ENCODE data around the gene PLD1.

PLD1 gene

DNA sequence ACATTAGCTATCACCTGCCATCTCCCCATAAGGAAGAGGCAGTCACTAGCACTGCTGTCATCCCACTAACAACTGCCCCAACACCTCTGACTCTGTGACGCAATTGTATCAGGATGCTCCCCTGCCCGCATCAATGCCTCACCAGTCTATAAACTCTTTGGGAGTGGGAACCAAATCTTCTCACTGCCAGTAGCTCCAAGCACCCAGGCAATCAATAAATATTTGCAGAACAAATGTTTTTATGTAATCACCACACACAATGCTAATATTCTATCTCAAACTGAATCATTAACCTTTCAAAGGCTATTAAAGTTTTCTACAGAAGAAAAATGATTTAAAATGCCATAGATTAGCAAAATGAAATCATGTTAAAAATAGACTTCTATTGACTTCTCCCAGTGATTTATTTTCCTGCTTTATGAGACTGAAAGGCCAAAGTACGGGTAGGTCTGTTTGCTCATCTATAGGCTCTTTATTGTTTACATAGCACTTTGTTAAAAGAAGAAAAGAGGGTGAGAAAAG, 131.3 kb downstream of the PLD1 start:
- no peaks in the 10 kb centered on the region for H3K36me3 ChIP-seq (ENCODE audit: insufficient read depth, low read length)

DNA sequence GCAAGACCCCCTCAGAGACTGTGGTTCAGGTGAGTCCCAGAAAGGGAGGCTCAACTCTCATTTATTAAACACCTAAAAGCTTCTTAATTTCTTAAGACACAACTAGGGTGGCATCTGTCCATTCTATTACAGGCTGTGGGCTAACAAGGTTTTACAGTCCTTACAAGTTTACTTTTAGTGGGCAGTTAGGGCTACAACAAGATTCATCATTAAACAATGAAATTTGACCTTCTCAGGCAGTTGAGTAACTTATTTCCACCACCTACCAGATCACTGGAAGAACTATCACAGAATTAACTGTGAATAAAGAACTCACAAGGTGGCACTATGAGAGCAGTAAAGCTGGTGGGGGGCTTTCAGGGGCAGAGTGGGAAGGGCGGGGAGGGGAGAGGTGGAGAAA, 132.6 kb downstream of the PLD1 start:
- Histone ChIP-seq H3K27me3 (ENCODE audit: control insufficient read depth, insufficient read depth, low read length) (no peaks in the 10 kb centered on the region), H3K9me3 (replicated peaks; ENCODE audit: low read length) (no peaks in the 10 kb centered on the region), H3K36me3 (ENCODE audit: insufficient read depth, low read length) (no peaks in the 10 kb centered on the region), H3K9ac (ENCODE audit: low read depth, low read length) (no peak overlapping the region), H3K4me1 (ENCODE audit: control insufficient read depth, insufficient read depth, low read length) (no peaks in the 10 kb centered on the region), H3K4me3 (ENCODE audit: low read length) (no peak overlapping the region), H3K4me2 (ENCODE audit: low read length) (no peak overlapping the region)

More for the DNA sequence above, 131.3 kb downstream of the PLD1 start:
- no peak overlapping the region for H3K9ac ChIP-seq (ENCODE audit: low read depth, low read length)
- H3K4me3 ChIP-seq (ENCODE audit: low read length): no peak overlapping the region
- H3K27me3 ChIP-seq (ENCODE audit: control insufficient read depth, insufficient read depth, low read length): no peaks in the 10 kb centered on the region
- H3K4me2 ChIP-seq (ENCODE audit: low read length): no peak overlapping the region
- H3K9me3 ChIP-seq (replicated peaks; ENCODE audit: low read length): no peaks in the 10 kb centered on the region
- H3K4me1 ChIP-seq (ENCODE audit: control insufficient read depth, insufficient read depth, low read length): no peaks in the 10 kb centered on the region

DNA sequence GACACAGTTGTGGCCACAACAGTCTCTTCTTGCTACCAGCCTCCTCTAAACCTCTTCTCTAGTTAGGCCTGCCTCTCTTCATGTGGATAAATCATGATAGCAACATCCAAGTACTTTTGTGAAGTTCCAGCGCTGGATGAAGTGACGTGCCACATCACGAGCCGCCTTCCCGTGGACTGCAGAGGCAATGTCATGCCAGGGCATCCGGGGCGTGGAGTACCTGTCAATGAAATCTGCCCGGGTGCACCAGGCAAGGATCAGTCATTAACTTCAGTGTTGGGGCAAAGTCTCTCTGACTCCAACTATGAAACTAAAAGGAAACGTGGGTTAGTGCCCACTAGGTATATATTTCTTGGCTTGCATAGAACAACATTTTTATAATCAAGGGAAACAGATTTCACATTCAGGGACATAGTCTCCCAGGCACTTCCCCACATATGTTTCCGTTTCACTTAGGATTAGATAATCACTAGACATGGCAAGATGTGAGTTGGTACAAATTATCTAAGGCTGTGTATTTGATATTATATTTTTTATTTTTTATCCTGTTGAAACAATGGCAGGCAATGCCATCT, 133.6 kb downstream of the PLD1 start:
- Histone ChIP-seq H3K4me2 (ENCODE audit: low read length) (no peak overlapping the region), H3K4me1 (ENCODE audit: control insufficient read depth, insufficient read depth, low read length) (no peaks in the 10 kb centered on the region), H3K9me3 (replicated peaks; ENCODE audit: low read length) (no peaks in the 10 kb centered on the region), H3K36me3 (ENCODE audit: insufficient read depth, low read length) (no peaks in the 10 kb centered on the region), H3K27me3 (ENCODE audit: control insufficient read depth, insufficient read depth, low read length) (no peaks in the 10 kb centered on the region), H3K9ac (ENCODE audit: low read depth, low read length) (no peak overlapping the region), H3K4me3 (ENCODE audit: low read length) (no peak overlapping the region)

DNA sequence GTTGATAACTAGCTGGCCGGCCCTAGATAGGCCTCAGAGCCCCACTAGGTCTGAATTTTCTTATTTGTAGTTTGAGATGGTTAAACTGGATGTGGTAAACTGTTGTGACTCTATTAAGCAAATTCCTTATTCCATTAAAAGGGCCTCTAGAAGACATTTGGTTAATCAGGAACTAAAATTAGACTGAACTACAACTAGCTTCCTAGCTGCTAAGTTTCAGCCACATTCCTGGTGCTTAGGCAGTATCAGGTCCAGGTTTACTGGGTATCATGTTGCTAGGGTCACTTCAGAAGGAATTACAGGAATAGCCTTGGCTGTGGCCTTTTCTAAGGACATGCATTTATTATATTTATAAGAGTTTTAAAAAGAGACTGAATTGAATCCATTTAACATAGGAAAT, 136.3 kb downstream of the PLD1 start:
- Histone ChIP-seq H3K4me1 (ENCODE audit: control insufficient read depth, insufficient read depth, low read length) (no peaks in the 10 kb centered on the region), H3K4me2 (ENCODE audit: low read length) (no peak overlapping the region), H3K27me3 (ENCODE audit: control insufficient read depth, insufficient read depth, low read length) (no peaks in the 10 kb centered on the region), H3K4me3 (ENCODE audit: low read length) (no peak overlapping the region), H3K9ac (ENCODE audit: low read depth, low read length) (no peak overlapping the region), H3K36me3 (ENCODE audit: insufficient read depth, low read length) (no peaks in the 10 kb centered on the region), H3K9me3 (replicated peaks; ENCODE audit: low read length) (no peaks in the 10 kb centered on the region)

DNA sequence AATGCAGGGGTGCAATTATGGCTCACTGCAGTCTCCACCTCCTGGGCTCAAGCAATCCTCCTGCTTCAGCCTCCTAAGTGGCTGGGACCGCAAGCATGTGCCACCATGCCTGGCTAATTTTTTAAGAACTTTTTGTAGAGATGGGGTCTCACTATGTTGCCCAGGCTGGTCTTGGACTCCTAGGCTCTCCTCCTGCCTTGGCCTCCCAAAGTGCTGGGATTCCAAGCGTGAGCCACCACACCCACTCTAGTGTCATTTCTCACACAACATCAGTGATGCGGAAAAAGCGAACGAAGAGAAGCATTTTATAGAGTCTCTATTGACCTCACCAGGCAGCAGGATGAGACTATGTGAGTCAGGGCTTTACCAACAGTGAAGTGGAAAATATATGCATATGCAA, 137.7 kb downstream of the PLD1 start:
- no peak overlapping the region for H3K4me3 ChIP-seq (ENCODE audit: low read length)

DNA sequence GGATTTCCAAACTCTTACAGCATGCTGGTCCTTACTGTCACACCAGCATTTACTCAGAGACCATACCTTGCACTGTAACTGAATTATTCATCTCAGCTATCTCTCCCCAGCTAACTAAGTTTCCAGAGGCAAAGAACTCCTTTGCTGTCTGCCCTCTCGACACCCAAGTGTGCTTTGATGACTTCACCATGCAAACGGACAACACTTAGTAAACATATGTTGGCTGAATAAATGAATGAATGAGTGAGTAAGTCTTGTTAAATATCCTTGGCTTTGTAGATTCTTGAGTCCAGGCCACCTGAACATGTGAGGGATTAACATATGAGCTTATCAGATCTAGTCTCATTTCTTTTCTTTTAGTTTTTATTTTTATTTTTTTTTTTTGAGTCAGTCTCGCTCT, 138.2 kb downstream of the PLD1 start:
- H3K36me3 ChIP-seq (ENCODE audit: insufficient read depth, low read length): no peaks in the 10 kb centered on the region
- H3K9me3 ChIP-seq (replicated peaks; ENCODE audit: low read length): no peaks in the 10 kb centered on the region
- no peaks in the 10 kb centered on the region for H3K4me1 ChIP-seq (ENCODE audit: control insufficient read depth, insufficient read depth, low read length)
- H3K27me3 ChIP-seq (ENCODE audit: control insufficient read depth, insufficient read depth, low read length): no peaks in the 10 kb centered on the region
- no peak overlapping the region for H3K9ac ChIP-seq (ENCODE audit: low read depth, low read length)
- H3K4me2 ChIP-seq (ENCODE audit: low read length): no peak overlapping the region
- H3K4me3 ChIP-seq (ENCODE audit: low read length): no peak overlapping the region

More for the DNA sequence above, 137.7 kb downstream of the PLD1 start:
- no peaks in the 10 kb centered on the region for H3K36me3 ChIP-seq (ENCODE audit: insufficient read depth, low read length)
- no peak overlapping the region for H3K4me2 ChIP-seq (ENCODE audit: low read length)
- H3K4me1 ChIP-seq (ENCODE audit: control insufficient read depth, insufficient read depth, low read length): no peaks in the 10 kb centered on the region
- no peaks in the 10 kb centered on the region for H3K9me3 ChIP-seq (replicated peaks; ENCODE audit: low read length)
- H3K27me3 ChIP-seq (ENCODE audit: control insufficient read depth, insufficient read depth, low read length): no peaks in the 10 kb centered on the region
- no peak overlapping the region for H3K9ac ChIP-seq (ENCODE audit: low read depth, low read length)

DNA sequence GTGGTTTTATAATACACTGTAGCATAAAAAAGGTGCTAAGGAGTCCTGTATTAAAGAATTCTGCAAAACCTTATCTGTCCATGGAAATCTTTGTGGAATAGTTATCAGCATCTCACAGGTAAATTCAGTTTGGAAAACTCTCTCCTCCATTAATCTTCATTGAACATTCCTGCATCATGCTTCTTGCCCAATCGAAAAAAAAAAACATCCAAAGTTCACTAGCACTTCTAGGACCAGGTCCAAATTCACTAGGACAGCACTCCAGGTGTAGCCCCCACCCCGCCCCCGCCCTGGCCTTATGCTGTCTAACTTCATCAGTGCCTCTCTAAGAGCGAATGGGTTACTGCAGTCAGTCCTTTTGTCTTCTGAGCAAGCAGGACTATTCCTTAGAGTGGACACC, 138.6 kb downstream of the PLD1 start:
- H3K36me3 ChIP-seq (ENCODE audit: insufficient read depth, low read length): no peaks in the 10 kb centered on the region
- no peaks in the 10 kb centered on the region for H3K9me3 ChIP-seq (replicated peaks; ENCODE audit: low read length)
- H3K27me3 ChIP-seq (ENCODE audit: control insufficient read depth, insufficient read depth, low read length): no peaks in the 10 kb centered on the region
- no peaks in the 10 kb centered on the region for H3K4me1 ChIP-seq (ENCODE audit: control insufficient read depth, insufficient read depth, low read length)
- H3K4me3 ChIP-seq (ENCODE audit: low read length): no peak overlapping the region
- H3K4me2 ChIP-seq (ENCODE audit: low read length): no peak overlapping the region
- no peak overlapping the region for H3K9ac ChIP-seq (ENCODE audit: low read depth, low read length)

DNA sequence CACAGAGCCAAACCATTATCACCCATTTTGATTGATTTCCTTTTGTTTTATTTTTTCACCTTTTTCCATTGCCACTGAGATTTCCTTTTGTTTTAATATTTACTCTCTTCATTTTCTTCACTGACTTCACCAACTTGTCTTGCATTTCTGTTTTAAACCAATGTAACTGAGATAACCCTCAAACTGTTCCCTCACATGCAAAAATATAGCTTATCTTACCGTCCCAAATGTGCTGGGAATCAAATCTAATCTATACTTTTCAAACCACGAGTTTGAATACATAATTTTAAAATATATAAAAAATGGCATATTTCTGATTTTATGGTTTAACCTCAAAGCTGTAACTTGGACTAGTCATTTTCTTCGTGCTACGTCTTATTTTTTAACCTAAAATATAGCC, 143.8 kb downstream of the PLD1 start:
- Histone ChIP-seq H3K4me3 (ENCODE audit: low read length) (no peak overlapping the region), H3K4me1 (ENCODE audit: control insufficient read depth, insufficient read depth, low read length) (no peaks in the 10 kb centered on the region), H3K9me3 (replicated peaks; ENCODE audit: low read length) (no peaks in the 10 kb centered on the region), H3K36me3 (ENCODE audit: insufficient read depth, low read length) (no peaks in the 10 kb centered on the region), H3K4me2 (ENCODE audit: low read length) (no peak overlapping the region), H3K9ac (ENCODE audit: low read depth, low read length) (no peak overlapping the region), H3K27me3 (ENCODE audit: control insufficient read depth, insufficient read depth, low read length) (no peaks in the 10 kb centered on the region)

DNA sequence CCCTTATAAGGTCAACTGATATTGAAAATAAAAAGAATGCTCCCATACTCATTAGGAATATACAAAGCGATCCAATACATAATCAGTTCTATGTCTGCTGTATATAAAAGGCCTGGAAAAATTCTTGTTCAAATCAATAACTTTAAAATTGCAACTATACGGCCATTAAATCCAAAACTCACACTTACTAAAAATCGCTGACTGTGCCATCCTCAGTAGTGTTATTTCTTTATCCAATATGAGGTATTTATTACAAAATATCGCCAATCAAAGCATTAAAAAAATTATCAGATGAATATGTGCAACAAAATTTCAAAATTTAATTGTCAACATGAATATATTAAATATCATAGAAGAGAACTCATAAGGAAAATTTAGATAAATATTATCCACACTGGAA, 146.5 kb downstream of the PLD1 start:
- no peaks in the 10 kb centered on the region for H3K36me3 ChIP-seq (ENCODE audit: insufficient read depth, low read length)
- H3K27me3 ChIP-seq (ENCODE audit: control insufficient read depth, insufficient read depth, low read length): no peaks in the 10 kb centered on the region
- H3K9me3 ChIP-seq (replicated peaks; ENCODE audit: low read length): no peaks in the 10 kb centered on the region
- H3K4me3 ChIP-seq (ENCODE audit: low read length): no peak overlapping the region
- no peaks in the 10 kb centered on the region for H3K4me1 ChIP-seq (ENCODE audit: control insufficient read depth, insufficient read depth, low read length)
- no peak overlapping the region for H3K9ac ChIP-seq (ENCODE audit: low read depth, low read length)
- H3K4me2 ChIP-seq (ENCODE audit: low read length): no peak overlapping the region

DNA sequence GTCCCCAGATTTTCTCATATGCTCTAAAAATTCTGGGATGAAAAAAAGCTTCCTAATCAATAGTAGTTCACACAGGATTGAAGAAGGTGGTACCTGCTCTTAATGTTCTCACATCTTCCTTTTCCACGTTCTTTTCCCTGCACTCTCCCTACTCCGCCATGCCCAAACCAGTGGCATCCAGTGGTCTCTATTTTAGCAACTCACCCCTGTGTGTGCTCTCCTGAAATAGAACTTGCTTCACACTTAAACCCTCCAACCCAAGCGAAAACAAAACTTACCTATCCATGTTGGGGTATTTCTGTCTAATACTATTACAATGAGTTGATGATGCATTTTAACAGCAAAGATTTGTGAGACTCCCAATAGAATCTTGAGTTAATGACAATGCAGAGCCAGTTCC, 148.8 kb downstream of the PLD1 start:
- no peak overlapping the region for H3K4me3 ChIP-seq (ENCODE audit: low read length)
- no peak overlapping the region for H3K4me2 ChIP-seq (ENCODE audit: low read length)
- H3K4me1 ChIP-seq (ENCODE audit: control insufficient read depth, insufficient read depth, low read length): no peaks in the 10 kb centered on the region
- no peaks in the 10 kb centered on the region for H3K27me3 ChIP-seq (ENCODE audit: control insufficient read depth, insufficient read depth, low read length)
- H3K9ac ChIP-seq (ENCODE audit: low read depth, low read length): no peak overlapping the region
- no peaks in the 10 kb centered on the region for H3K36me3 ChIP-seq (ENCODE audit: insufficient read depth, low read length)
- H3K9me3 ChIP-seq (replicated peaks; ENCODE audit: low read length): no peaks in the 10 kb centered on the region

DNA sequence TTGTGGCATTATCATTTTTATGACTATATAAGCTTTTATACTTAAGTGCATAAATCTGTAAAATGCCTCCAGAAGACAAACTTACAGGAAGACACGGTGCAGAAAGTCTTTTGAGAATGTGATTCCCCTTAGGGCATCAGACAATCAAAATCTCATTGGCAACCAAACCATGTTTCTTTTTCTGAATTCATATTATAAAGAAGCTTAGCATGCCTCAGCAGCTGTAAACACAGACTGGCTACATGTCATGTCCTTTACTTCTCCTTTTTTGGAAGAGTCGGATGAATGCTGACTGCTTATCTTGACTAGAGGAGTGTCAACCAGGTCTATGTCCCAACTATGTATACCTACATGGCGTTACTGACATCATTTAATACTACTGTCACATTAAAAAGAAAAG, 150.1 kb downstream of the PLD1 start:
- Histone ChIP-seq H3K27me3 (ENCODE audit: control insufficient read depth, insufficient read depth, low read length) (no peaks in the 10 kb centered on the region), H3K9me3 (replicated peaks; ENCODE audit: low read length) (no peaks in the 10 kb centered on the region), H3K9ac (ENCODE audit: low read depth, low read length) (no peak overlapping the region), H3K36me3 (ENCODE audit: insufficient read depth, low read length) (no peaks in the 10 kb centered on the region), H3K4me3 (ENCODE audit: low read length) (no peak overlapping the region), H3K4me2 (ENCODE audit: low read length) (no peak overlapping the region), H3K4me1 (ENCODE audit: control insufficient read depth, insufficient read depth, low read length) (no peaks in the 10 kb centered on the region)

DNA sequence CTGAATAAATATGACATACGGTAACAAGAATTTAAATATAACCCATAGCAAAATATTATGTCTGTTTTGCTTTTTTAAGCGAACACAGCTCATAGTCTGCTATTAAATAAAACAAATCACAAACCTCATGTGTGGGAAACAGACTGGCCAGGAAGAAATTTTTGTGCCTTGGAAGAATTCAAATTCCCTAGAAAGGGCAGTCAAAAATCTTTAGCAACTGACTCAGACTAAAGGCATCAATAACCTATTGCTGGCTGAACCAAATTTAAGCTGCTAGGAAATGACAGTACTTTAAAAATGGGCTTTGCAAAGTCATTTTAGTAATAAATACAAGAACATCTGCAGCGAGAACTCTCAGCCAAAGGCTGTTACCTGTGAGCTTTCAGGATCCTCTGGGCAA, 151.4 kb downstream of the PLD1 start:
- Histone ChIP-seq H3K4me2 (ENCODE audit: low read length) (no peak overlapping the region), H3K36me3 (ENCODE audit: insufficient read depth, low read length) (no peaks in the 10 kb centered on the region), H3K4me3 (ENCODE audit: low read length) (no peak overlapping the region), H3K9me3 (replicated peaks; ENCODE audit: low read length) (no peaks in the 10 kb centered on the region), H3K4me1 (ENCODE audit: control insufficient read depth, insufficient read depth, low read length) (peaks cover 5% of the 10 kb centered on the region), H3K27me3 (ENCODE audit: control insufficient read depth, insufficient read depth, low read length) (no peaks in the 10 kb centered on the region), H3K9ac (ENCODE audit: low read depth, low read length) (no peak overlapping the region)
